Measurements from ENCODE around the gene LSM7.

Gene LSM7

GRCh38 chr19:2319551-2319950 lies 8.8 kb downstream of the LSM7 start:
- H2BK120ac ChIP-seq (ENCODE audit: insufficient read depth, low read length, poor library complexity), result no peak overlapping the region
- no peak overlapping the region for H3K4me3 ChIP-seq (ENCODE audit: low read depth, low read length)
- no peak overlapping the region for H2AK5ac ChIP-seq (ENCODE audit: low read length)
- H3K36me3 ChIP-seq (ENCODE audit: control insufficient read depth in 1 of 2, insufficient read depth in 2 of 2, low read length in 2 of 2), result peaks cover 30 to 34% of the 10 kb centered on the region in 2 experiments
- no peak overlapping the region for H4K12ac ChIP-seq (ENCODE audit: low read depth, low read length)
- H4K91ac ChIP-seq (ENCODE audit: low read depth, low read length), result no peak overlapping the region
- no peak overlapping the region for H3K18ac ChIP-seq (ENCODE audit: low read length)
- H3K23ac ChIP-seq (ENCODE audit: low read length), result no peak overlapping the region
- H3K14ac ChIP-seq (ENCODE audit: low read length), result no peak overlapping the region
- no peaks in the 10 kb centered on the region for H3K79me1 ChIP-seq (ENCODE audit: low read length)
- H3K4me2 ChIP-seq (ENCODE audit: low read length), result no peak overlapping the region
- no CpG with 5 or more reads among the region's 20 CpGs for WGBS (ENCODE audit: extremely low coverage, insufficient coverage, insufficient read length)
- peaks cover 7% of the 10 kb centered on the region for H3K9me3 ChIP-seq (ENCODE audit: insufficient read depth, low read depth, low read length)
- no peaks in the 10 kb centered on the region for H3K79me2 ChIP-seq (ENCODE audit: control insufficient read depth, insufficient read depth, low read length, poor library complexity)
- no peak overlapping the region for H4K8ac ChIP-seq (ENCODE audit: low read depth, low read length)
- H3K27me3 ChIP-seq (ENCODE audit: insufficient read depth, low read length), result no peaks in the 10 kb centered on the region
- H3K27ac ChIP-seq (ENCODE audit: low read depth, low read length), result no peak overlapping the region
- DNase-seq, result no peak
- H2AFZ ChIP-seq (ENCODE audit: insufficient read depth, low read length, poor library complexity), result no peak overlapping the region
- H3K4me1 ChIP-seq (ENCODE audit: control insufficient read depth in 1 of 2, insufficient read depth in 2 of 2, low read length in 2 of 2), result no peaks in the 10 kb centered on the region
- no peak overlapping the region for H3K4ac ChIP-seq (ENCODE audit: low read depth, low read length)
- H2BK12ac ChIP-seq (ENCODE audit: low read length), result no peak overlapping the region
- no peak overlapping the region for H3K9ac ChIP-seq (ENCODE audit: low read length)
- H2BK5ac ChIP-seq (ENCODE audit: low read depth, low read length, poor library complexity), result no peak overlapping the region

- no peak overlapping the region for H3K9ac ChIP-seq (ENCODE audit: low read length)
- no peak for DNase-seq
- no peaks in the 10 kb centered on the region for H3K27me3 ChIP-seq (ENCODE audit: insufficient read depth, low read length)
- peaks cover 7% of the 10 kb centered on the region for H3K9me3 ChIP-seq (ENCODE audit: insufficient read depth, low read depth, low read length)
- H2AK5ac ChIP-seq (ENCODE audit: low read length), result no peak overlapping the region
- H3K4me2 ChIP-seq (ENCODE audit: low read length), result no peak overlapping the region
- no peak overlapping the region for H4K12ac ChIP-seq (ENCODE audit: low read depth, low read length)
- no peak overlapping the region for H3K18ac ChIP-seq (ENCODE audit: low read length)
- H3K4me3 ChIP-seq (ENCODE audit: low read depth, low read length), result no peak overlapping the region
- no peaks in the 10 kb centered on the region for H3K4me1 ChIP-seq (ENCODE audit: control insufficient read depth in 1 of 2, insufficient read depth in 2 of 2, low read length in 2 of 2)
- H3K4ac ChIP-seq (ENCODE audit: low read depth, low read length), result no peak overlapping the region
- no CpG with 5 or more reads among the region's 6 CpGs for WGBS (ENCODE audit: extremely low coverage, insufficient coverage, insufficient read length)
- H3K27ac ChIP-seq (ENCODE audit: low read depth, low read length), result no peak overlapping the region
- no peak overlapping the region for H2BK120ac ChIP-seq (ENCODE audit: insufficient read depth, low read length, poor library complexity)
- no peak overlapping the region for H2AFZ ChIP-seq (ENCODE audit: insufficient read depth, low read length, poor library complexity)
- no peak overlapping the region for H4K8ac ChIP-seq (ENCODE audit: low read depth, low read length)
- H3K36me3 ChIP-seq (ENCODE audit: control insufficient read depth in 1 of 2, insufficient read depth in 2 of 2, low read length in 2 of 2), result peaks cover 24 to 29% of the 10 kb centered on the region in 2 experiments
- no peaks in the 10 kb centered on the region for H3K79me1 ChIP-seq (ENCODE audit: low read length)
- H4K91ac ChIP-seq (ENCODE audit: low read depth, low read length), result no peak overlapping the region
- no peak overlapping the region for H2BK12ac ChIP-seq (ENCODE audit: low read length)
- H2BK5ac ChIP-seq (ENCODE audit: low read depth, low read length, poor library complexity), result no peak overlapping the region
- H3K79me2 ChIP-seq (ENCODE audit: control insufficient read depth, insufficient read depth, low read length, poor library complexity), result no peaks in the 10 kb centered on the region
- H3K23ac ChIP-seq (ENCODE audit: low read length), result no peak overlapping the region
- no peak overlapping the region for H3K14ac ChIP-seq (ENCODE audit: low read length)
Observed at GRCh38 chr19:2318923-2319322, 9.5 kb downstream of the LSM7 start.

- no peak overlapping the region for H4K12ac ChIP-seq (ENCODE audit: low read depth, low read length)
- no CpG with 5 or more reads among the region's 25 CpGs for WGBS (ENCODE audit: extremely low coverage, insufficient coverage, insufficient read length)
- no peak overlapping the region for H4K91ac ChIP-seq (ENCODE audit: low read depth, low read length)
Observed at GRCh38 chr19:2317756-2318155, 10.6 kb downstream of the LSM7 start.

GRCh38 chr19:2317300-2317699 lies 11.1 kb downstream of the LSM7 start:
- Histone ChIP-seq H3K36me3 (ENCODE audit: control insufficient read depth in 1 of 2, insufficient read depth in 2 of 2, low read length in 2 of 2) (peaks cover 11 to 14% of the 10 kb centered on the region in 2 experiments), H4K12ac (ENCODE audit: low read depth, low read length) (no peak overlapping the region), H2AFZ (ENCODE audit: insufficient read depth, low read length, poor library complexity) (no peak overlapping the region), H2BK12ac (ENCODE audit: low read length) (no peak overlapping the region), H3K9ac (ENCODE audit: low read length) (no peak overlapping the region), H3K14ac (ENCODE audit: low read length) (no peak overlapping the region), H2BK5ac (ENCODE audit: low read depth, low read length, poor library complexity) (no peak overlapping the region), H2AK5ac (ENCODE audit: low read length) (no peak overlapping the region), H3K27me3 (ENCODE audit: insufficient read depth, low read length) (no peaks in the 10 kb centered on the region), H3K9me3 (ENCODE audit: insufficient read depth, low read depth, low read length) (peaks cover 9% of the 10 kb centered on the region), H3K27ac (ENCODE audit: low read depth, low read length) (no peak overlapping the region), H3K23ac (ENCODE audit: low read length) (no peak overlapping the region), H3K18ac (ENCODE audit: low read length) (no peak overlapping the region), H2BK120ac (ENCODE audit: insufficient read depth, low read length, poor library complexity) (no peak overlapping the region), H3K79me2 (ENCODE audit: control insufficient read depth, insufficient read depth, low read length, poor library complexity) (no peaks in the 10 kb centered on the region), H3K4ac (ENCODE audit: low read depth, low read length) (no peak overlapping the region), H3K4me1 (ENCODE audit: control insufficient read depth in 1 of 2, insufficient read depth in 2 of 2, low read length in 2 of 2) (no peaks in the 10 kb centered on the region), H4K8ac (ENCODE audit: low read depth, low read length) (no peak overlapping the region), H3K79me1 (ENCODE audit: low read length) (no peaks in the 10 kb centered on the region), H3K4me2 (ENCODE audit: low read length) (no peak overlapping the region), H3K4me3 (ENCODE audit: low read depth, low read length) (no peak overlapping the region), H4K91ac (ENCODE audit: low read depth, low read length) (no peak overlapping the region)
- no peak for DNase-seq
- no CpG with 5 or more reads among the region's 13 CpGs for WGBS (ENCODE audit: extremely low coverage, insufficient coverage, insufficient read length)

More at GRCh38 chr19:2317756-2318155, 10.6 kb downstream of the LSM7 start:
- Histone ChIP-seq H3K27me3 (ENCODE audit: insufficient read depth, low read length) (no peaks in the 10 kb centered on the region), H3K4me3 (ENCODE audit: low read depth, low read length) (no peak overlapping the region), H3K79me2 (ENCODE audit: control insufficient read depth, insufficient read depth, low read length, poor library complexity) (no peaks in the 10 kb centered on the region), H2AK5ac (ENCODE audit: low read length) (no peak overlapping the region), H2BK120ac (ENCODE audit: insufficient read depth, low read length, poor library complexity) (no peak overlapping the region), H3K36me3 (ENCODE audit: control insufficient read depth in 1 of 2, insufficient read depth in 2 of 2, low read length in 2 of 2) (peaks cover 15 to 18% of the 10 kb centered on the region in 2 experiments), H3K27ac (ENCODE audit: low read depth, low read length) (no peak overlapping the region), H2BK12ac (ENCODE audit: low read length) (no peak overlapping the region), H3K9ac (ENCODE audit: low read length) (no peak overlapping the region), H4K8ac (ENCODE audit: low read depth, low read length) (no peak overlapping the region), H3K4me2 (ENCODE audit: low read length) (no peak overlapping the region), H3K9me3 (ENCODE audit: insufficient read depth, low read depth, low read length) (peaks cover 9% of the 10 kb centered on the region), H3K14ac (ENCODE audit: low read length) (no peak overlapping the region), H2AFZ (ENCODE audit: insufficient read depth, low read length, poor library complexity) (no peak overlapping the region), H3K4me1 (ENCODE audit: control insufficient read depth in 1 of 2, insufficient read depth in 2 of 2, low read length in 2 of 2) (no peaks in the 10 kb centered on the region), H3K23ac (ENCODE audit: low read length) (no peak overlapping the region), H3K4ac (ENCODE audit: low read depth, low read length) (no peak overlapping the region), H3K79me1 (ENCODE audit: low read length) (no peaks in the 10 kb centered on the region), H3K18ac (ENCODE audit: low read length) (no peak overlapping the region), H2BK5ac (ENCODE audit: low read depth, low read length, poor library complexity) (no peak overlapping the region)
- DNase-seq, result no peak

All from trophoblast cell (in vitro differentiated cells and primary cell).